Suprapubic skin (tissue), 4 donors: Measurements from ENCODE around the gene MUC5AC. TPM values are rescaled to one million over a fixed set of nuclear protein-coding genes. Genes with fewer than 3 reads are reported as not detected.

Experiments
- DNase-seq, 2 donors: peaks; one replicate each; pipeline ENCODE4 v3.0.0-alpha.2; 2019; ENCODE audit warnings: low spot score in 2 of 2
- H3K27ac ChIP-seq: fragments of 200-600 bp; sonication (generic); one replicate; pipeline ENCODE4 v1.5.1; 2019
- H3K27me3 ChIP-seq: fragments of 200-600 bp; sonication (generic); one replicate; pipeline ENCODE4 v1.5.1; 2019
- H3K36me3 ChIP-seq: fragments of 200-600 bp; sonication (generic); one replicate; pipeline ENCODE4 v1.5.1; 2019
- H3K4me1 ChIP-seq: fragments of 200-600 bp; sonication (generic); one replicate; pipeline ENCODE4 v1.5.1; 2019
- H3K4me3 ChIP-seq: fragments of 200-600 bp; sonication (generic); one replicate; pipeline ENCODE4 v1.5.1; 2019; ENCODE audit warnings: mild to moderate bottlenecking
- H3K9me3 ChIP-seq: fragments of 200-600 bp; sonication (generic); one replicate; pipeline ENCODE4 v1.5.1; 2019
- EP300 ChIP-seq: sonication (generic); formaldehyde crosslinking; IDR thresholded peaks from one replicate; pipeline ENCODE4 v1.6.1; 2017; ENCODE audit warnings: antibody characterized with exemption
- POLR2A ChIP-seq, 2 donors: fragments of 450-650 bp; IDR thresholded peaks; one replicate each; pipeline ENCODE4 v1.6.1; 2017; ENCODE audit warnings: antibody characterized with exemption in 2 of 2, mild to moderate bottlenecking in 2 of 2, moderate library complexity in 2 of 2
- POLR2AphosphoS5 ChIP-seq, 3 donors: sonication (generic); formaldehyde crosslinking; IDR thresholded peaks; one replicate each; pipeline ENCODE4 v1.6.1; 2017; ENCODE audit warnings: antibody characterized with exemption in 3 of 3
- WGBS: methylation state at CpG from one replicate; pipeline ENCODE4 v1.1.5; 2018; 5-methylcytosine and 5-hydroxymethylcytosine counted together
- total RNA-seq, 4 donors: library from RNA; depleted of rRNA; stranded (reverse); fragments of >200 nt; gene quantifications; one replicate each; pipeline ENCODE4 v1.1.0, GENCODE V29; 2016
- TF ChIP-seq, protein P1 (sequence below), 2 donors: fragments of 200-600 bp in 1 of 2; fragments of 450-650 bp in 1 of 2; sonication (generic) in 1 of 2; IDR thresholded peaks; one replicate each; pipeline ENCODE4 v1.5.1; 2016 to 2019; ENCODE audit warnings: antibody characterized with exemption in 2 of 2, mild to moderate bottlenecking in 1 of 2, moderate library complexity in 1 of 2

The MUC5AC gene
- total RNA-seq, 4 donors from 2014 or later = not detected

DNA sequence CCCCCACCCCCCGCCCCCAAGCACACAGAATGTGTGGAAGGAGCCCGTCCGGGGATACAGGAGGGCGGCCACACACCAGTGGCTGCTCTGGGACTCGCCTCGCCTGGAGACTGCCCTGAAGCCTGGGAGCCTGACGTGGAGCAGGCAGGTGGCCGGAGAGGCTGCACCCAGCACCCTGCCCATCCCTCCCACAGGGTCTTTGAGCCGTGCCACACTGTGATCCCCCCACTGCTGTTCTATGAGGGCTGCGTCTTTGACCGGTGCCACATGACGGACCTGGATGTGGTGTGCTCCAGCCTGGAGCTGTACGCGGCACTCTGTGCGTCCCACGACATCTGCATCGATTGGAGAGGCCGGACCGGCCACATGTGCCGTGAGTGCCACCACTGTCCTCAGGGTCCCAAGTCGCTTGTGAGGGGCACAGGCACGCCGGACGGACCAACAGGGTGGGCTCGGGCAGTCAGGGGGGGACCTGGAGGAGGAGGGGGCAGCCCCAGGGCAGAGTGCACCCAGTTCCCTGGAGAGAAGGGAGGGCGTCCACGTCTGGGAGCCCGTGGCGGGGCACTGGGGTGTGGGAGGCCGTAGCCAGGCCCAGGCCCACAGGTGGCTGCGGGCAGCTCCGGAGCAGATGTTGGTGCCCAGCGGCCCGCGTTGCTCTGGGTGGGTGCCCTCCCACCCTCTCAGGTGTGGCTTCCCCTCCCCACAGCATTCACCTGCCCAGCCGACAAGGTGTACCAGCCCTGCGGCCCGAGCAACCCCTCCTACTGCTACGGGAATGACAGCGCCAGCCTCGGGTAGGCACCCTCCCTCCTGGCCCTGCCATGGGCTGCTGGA, 38.1 kb downstream of the MUC5AC start:
- Histone ChIP-seq H3K4me1 (peaks cover 17% of the 10 kb centered on the region), H3K27me3 (peaks cover 74% of the 10 kb centered on the region), H3K27ac (no peak overlapping the region), H3K4me3 (no peak overlapping the region), H3K36me3 (no peaks in the 10 kb centered on the region), H3K9me3 (no peaks in the 10 kb centered on the region)
- 77% methylated on average over 21 of the region's 41 CpGs for WGBS
- TF ChIP-seq, protein P1, sequence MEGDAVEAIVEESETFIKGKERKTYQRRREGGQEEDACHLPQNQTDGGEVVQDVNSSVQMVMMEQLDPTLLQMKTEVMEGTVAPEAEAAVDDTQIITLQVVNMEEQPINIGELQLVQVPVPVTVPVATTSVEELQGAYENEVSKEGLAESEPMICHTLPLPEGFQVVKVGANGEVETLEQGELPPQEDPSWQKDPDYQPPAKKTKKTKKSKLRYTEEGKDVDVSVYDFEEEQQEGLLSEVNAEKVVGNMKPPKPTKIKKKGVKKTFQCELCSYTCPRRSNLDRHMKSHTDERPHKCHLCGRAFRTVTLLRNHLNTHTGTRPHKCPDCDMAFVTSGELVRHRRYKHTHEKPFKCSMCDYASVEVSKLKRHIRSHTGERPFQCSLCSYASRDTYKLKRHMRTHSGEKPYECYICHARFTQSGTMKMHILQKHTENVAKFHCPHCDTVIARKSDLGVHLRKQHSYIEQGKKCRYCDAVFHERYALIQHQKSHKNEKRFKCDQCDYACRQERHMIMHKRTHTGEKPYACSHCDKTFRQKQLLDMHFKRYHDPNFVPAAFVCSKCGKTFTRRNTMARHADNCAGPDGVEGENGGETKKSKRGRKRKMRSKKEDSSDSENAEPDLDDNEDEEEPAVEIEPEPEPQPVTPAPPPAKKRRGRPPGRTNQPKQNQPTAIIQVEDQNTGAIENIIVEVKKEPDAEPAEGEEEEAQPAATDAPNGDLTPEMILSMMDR (IDR thresholded peaks at IDR 0.05) = no peak
- TF ChIP-seq EP300 = no peak
- no peak for TF ChIP-seq POLR2AphosphoS5 (IDR thresholded peaks at IDR 0.05)
- TF ChIP-seq POLR2A (IDR thresholded peaks at IDR 0.05) = no peak
- DNase-seq = peak; percentile 51 to 70

DNA sequence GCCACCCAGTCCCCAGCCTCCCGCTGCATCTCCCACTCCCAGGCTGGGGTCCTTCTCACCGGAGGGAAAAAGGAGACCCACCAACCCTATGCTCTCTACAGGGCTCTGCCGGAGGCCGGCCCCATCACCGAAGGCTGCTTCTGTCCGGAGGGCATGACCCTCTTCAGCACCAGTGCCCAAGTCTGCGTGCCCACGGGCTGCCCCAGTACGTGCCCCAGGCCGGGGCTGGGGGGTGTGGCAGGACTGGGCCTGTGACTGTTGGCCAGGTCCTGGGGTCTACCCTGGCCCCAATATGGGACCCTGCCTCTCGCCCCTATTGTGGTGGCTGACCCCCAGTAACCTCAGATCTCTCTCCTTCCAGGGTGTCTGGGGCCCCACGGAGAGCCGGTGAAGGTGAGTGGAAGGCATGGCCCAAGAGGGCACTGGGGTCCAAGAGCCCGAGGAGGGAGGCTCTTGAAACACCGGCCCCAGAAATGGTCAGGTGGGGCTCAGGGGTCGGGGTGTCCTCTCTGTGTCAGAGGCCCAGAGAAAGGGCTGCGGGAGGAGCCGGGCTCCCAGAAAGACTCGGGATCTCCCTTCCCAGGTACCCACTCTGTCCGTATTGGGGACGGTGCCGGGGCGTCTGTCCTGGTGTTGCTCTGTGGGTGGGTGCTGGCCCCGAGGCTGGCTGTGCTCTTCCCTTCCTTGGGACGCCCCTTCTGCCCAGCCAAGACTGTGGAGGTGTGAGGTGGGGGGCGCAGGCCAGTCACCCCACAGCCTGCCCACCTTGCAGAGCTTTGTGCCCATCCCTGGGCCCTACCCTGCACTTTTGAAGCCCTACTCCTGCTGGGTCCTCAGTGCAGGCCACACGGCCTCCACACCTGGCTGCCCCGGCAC, 39.0 kb downstream of the MUC5AC start:
- Histone ChIP-seq H3K9me3 (no peaks in the 10 kb centered on the region), H3K36me3 (no peaks in the 10 kb centered on the region), H3K4me1 (peaks cover 17% of the 10 kb centered on the region), H3K27me3 (peaks cover 77% of the 10 kb centered on the region), H3K27ac (no peak overlapping the region), H3K4me3 (no peak overlapping the region)
- 73% methylated on average over 10 of the region's 28 CpGs for WGBS
- peak; percentile 48 to 71 for DNase-seq
- TF ChIP-seq POLR2A (IDR thresholded peaks at IDR 0.05) (no peak), EP300 (no peak), POLR2AphosphoS5 (IDR thresholded peaks at IDR 0.05) (no peak)
- TF ChIP-seq, protein P1 (IDR thresholded peaks at IDR 0.05) = no peak

DNA sequence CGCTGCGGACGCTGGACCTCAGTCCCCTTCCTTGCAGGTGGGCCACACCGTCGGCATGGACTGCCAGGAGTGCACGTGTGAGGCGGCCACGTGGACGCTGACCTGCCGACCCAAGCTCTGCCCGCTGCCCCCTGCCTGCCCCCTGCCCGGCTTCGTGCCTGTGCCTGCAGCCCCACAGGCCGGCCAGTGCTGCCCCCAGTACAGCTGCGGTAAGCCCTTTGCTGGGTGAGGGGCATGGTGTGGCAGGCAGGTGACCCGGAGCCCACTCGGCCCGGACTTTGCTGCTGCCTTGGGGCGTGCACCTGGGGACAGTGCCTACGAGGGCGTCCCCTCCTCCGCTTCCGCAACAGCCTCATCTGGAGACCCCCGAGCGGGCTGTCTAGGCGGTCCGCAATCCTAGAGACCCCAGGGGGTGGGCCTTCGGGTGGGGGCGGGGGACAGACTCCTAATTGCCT, 39.7 kb downstream of the MUC5AC start:
- Histone ChIP-seq H3K27ac (no peak overlapping the region), H3K4me1 (peaks cover 17% of the 10 kb centered on the region), H3K36me3 (no peaks in the 10 kb centered on the region), H3K4me3 (no peak overlapping the region), H3K9me3 (no peaks in the 10 kb centered on the region), H3K27me3 (peaks cover 78% of the 10 kb centered on the region)
- peak in 1 of 2 donors; percentile 50 for DNase-seq
- WGBS = no CpG with 5 or more reads among the region's 29 CpGs
- TF ChIP-seq, protein P1 (IDR thresholded peaks at IDR 0.05) = no peak
- TF ChIP-seq EP300 (no peak), POLR2A (IDR thresholded peaks at IDR 0.05) (no peak), POLR2AphosphoS5 (IDR thresholded peaks at IDR 0.05) (no peak)

DNA sequence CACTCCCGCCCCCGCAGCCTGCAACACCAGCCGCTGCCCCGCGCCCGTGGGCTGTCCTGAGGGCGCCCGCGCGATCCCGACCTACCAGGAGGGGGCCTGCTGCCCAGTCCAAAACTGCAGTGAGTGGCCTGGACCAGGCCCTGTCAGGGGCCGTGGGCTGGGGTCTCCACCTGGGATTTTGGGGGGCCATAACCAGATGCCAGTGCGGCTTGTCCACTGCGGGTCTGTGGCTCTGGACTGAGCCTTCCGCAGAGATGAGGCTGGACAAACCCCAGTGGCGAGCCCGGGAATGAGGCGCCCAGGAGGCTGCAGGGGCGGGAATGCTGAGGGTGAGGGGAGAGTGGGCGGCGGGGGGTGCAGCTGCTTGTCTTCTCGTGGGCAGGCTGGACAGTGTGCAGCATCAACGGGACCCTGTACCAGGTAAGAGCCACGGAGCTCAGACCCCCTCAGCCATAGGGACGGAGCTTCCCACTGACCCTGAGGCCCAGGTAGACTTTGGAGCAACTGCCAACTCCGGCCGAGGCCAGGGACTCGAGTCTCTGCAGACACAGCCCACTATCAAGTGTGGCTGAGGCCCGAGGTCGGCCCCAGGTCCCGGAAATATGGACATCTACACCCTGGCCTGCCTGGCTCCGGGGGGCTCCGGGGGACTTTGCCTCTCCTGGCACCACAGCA, 40.3 kb downstream of the MUC5AC start:
- Histone ChIP-seq H3K4me1 (peaks cover 18% of the 10 kb centered on the region), H3K4me3 (no peak overlapping the region), H3K9me3 (no peaks in the 10 kb centered on the region), H3K36me3 (no peaks in the 10 kb centered on the region), H3K27ac (no peak overlapping the region), H3K27me3 (peaks cover 78% of the 10 kb centered on the region)
- WGBS = 87% methylated on average over 7 of the region's 33 CpGs
- TF ChIP-seq, protein P1 (IDR thresholded peaks at IDR 0.05) = no peak
- TF ChIP-seq POLR2A (IDR thresholded peaks at IDR 0.05) (no peak), POLR2AphosphoS5 (IDR thresholded peaks at IDR 0.05) (no peak), EP300 (no peak)
- DNase-seq = peak; percentile 52 to 71
